GM21447 (cell line): ENCODE data around the gene SLC41A1.

Experiments
- ATAC-seq: cut with Tn5 transposase; IDR thresholded peaks from one replicate; pipeline ENCODE4 v1.9.1; 2021; ENCODE audit not compliant: unreplicated experiment

SLC41A1 gene

DNA sequence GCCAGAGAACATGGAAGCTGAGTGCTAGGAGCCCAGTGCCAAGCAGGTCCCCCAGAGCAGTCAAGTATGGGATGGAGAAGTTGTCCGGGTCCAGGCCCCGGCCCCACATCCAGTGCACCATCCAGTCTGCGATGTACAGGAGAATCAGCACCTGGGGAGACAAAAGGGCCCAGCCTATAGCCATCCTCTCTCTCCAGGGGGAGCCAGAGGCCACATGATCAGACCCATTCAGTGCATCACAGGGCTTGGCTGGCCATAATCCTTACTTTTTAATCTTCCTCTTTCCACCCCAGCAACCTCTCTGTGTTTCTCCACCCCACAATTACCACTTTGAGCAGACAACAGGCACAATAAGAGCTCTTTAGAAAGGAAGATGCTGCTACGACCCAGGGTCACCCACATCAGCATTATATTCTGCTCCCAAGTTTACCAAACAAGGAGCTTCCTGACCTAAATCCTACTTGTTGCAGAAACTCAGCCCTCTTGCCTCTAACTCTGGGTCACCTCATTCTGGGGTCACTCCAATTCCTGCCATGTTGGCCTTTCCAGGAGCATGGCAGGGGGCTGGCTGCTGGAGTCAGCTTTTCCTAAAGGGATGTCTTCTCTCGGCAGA, 21.3 kb downstream of the SLC41A1 start:
- no peak for ATAC-seq

DNA sequence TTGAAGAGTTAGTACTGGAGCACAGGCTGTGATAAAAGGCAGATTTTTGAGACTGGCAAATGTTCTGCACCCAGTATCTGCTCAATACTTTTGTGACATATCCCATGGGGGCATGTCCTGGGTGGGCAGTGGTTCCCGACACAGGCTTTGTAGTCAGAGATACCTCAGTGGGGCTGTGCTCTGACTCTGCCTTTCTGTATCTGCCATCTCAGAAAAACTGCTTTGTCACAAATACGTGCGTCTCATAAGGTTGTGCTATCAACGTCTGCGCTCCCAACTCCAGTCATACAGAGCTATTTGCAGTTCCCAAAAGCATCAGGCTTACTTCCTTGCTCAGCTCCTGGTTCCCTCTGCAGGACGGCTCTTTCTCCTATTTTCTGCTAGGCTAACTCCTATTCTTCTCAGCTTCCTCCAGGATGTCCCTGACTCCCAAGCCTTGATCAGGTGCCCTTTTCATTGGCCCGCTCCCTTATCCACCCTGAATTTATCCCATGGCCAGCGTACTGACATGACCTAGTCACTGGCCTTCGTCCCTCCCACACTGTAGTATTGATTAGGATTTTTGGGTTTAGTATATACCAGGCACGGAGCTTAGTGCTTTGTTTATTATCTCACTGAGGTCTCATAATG, 25.6 kb downstream of the SLC41A1 start:
- no peak for ATAC-seq

DNA sequence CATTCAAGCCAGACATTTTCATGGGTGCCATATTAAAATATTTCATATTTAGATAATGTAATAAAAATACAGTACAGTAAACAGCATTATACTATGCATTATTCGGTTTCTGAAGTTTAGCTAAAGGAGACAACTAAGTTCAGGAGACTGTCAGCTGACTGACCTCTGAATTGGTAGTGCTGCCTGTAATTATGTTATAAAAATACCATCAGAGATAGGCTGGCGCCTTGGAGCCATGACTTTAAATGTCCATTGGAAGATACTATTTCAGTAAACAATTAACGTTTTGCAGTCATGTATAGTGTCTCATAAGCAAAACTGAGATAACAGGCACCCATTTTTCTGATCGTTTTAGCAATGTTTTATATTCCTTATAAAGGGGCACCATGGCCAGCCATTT, 26.4 kb downstream of the SLC41A1 start:
- ATAC-seq = no peak

DNA sequence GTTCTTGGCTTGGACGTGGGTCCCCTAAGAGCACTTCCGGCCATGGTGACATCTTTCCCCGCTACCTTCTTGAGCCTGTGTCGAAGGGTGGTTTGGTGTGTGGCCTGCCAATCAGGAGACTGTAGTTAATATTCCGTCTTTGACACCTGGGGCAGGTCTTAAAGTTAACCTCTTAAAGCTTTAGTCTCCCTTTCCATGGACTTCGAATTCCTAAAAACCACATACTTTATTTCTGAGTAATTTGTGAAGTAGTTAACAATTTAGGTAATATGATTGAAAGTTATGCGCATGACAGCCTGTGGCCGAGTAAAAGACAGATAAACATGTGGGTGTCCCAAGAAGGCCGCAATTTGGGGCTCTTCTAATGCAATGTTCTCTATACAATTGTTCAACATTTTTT, 27.6 kb downstream of the SLC41A1 start:
- no peak for ATAC-seq

DNA sequence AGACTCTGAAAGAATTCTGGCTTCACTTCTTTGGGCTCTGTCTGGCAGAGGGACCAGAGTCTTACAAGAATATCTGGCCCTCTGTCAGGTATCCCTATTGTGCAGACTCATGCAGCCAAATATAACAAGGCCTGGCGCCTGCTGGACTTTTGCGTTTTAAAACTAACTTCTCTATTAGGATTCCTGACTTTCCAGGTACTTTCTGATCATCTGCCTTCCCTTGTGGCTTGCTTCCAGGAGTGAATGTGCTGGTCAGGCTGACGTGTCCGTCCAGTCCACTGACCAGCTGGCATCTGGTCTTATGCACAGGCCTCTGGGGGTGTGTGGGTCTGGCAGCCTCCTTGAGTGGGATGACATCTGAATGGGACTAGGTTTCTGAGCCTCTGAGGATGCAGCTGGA, 29.1 kb downstream of the SLC41A1 start:
- ATAC-seq = no peak

DNA sequence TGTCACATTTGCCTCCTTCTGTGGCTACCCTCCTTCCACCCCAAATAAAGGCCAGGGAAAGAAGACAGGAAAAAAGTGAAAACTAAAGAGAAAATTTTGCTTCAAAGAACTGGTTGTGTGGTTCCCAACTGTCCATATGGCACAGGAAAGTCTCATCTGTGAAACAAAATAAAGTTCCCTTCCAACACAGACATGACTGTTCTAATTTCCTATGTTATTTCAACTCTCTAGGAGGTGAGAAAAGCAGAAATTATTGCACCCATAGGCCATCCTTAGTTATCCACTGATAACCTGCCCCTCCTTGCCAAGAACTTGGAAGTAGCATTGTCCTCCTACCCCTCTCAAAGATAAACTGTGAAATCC, 29.6 kb downstream of the SLC41A1 start:
- ATAC-seq = no peak

DNA sequence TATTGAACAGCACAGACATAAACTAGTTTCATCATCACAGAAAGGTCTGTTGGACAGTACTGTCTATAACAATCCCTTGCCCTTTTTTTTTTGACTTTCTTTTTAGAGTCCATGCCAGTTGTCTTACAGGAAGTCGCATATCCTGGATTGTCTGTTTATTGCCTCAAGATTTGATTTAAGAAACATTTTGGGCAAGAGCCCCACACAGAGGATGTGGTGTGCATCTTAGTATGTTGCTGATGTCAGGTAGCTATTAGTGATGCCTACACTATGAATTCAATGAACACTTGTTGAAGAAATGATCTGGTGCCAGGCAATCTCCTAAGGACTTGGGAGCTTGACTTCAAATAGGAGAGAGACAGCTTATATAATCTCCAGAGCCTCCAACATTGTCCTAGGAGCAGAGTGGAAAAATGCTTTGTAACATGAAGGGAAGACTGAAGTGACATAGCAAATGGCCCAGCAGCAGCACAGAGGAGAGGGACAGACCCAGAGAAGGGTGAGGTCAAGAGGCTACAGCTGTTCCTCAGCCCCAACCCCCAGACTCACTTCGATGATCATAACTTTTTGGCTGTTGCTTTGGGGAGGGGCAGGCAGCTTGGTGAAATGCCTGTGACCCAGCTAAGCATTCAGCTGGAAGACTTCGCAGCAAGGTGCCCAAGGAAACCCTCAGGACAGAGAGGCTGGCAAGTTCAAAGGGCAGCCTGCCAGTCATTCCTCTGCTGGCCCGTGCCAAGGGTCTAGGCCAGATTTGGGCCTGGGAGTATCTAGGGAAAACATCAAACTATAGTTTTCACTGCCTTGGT, 30.2 kb downstream of the SLC41A1 start:
- ATAC-seq = no peak

DNA sequence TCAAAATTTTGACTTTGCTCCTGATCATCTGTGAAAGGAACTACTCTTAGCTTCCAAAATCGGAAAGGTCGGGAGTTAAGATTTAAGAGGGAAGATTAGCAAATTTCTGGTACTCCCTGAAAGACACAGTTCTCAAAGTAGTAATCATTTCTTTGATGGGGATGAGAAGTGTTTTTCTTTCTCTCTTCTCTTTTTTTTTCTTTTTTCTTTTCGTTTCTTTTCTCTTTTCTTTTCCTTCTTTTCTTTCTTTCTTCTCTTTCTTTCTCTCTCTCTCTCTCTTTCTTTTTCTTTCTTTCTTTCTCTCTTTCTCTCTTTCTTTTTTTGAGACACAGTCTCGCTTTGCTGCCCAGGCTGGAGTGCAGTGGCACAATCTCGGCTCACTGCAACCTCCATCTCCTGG, 32.7 kb downstream of the SLC41A1 start:
- ATAC-seq = no peak

DNA sequence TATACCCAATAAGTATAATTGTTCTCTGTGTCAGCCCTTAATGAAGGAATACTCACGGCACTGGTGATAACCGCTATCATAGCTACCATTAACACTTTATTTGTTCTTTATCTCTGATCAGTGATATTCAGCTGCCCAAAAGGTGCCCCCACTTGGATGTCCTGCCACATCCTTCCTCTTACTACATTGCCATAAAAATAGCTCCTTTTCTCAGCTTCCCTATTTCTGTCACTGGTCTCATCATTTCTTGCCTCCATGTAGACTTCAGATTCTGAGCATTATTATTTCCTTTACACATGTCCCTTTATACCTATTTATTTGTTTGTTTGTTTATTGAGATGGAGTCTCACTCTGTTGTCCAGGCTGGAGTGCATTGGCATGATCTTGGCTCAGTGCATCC, 35.0 kb downstream of the SLC41A1 start:
- ATAC-seq = no peak

DNA sequence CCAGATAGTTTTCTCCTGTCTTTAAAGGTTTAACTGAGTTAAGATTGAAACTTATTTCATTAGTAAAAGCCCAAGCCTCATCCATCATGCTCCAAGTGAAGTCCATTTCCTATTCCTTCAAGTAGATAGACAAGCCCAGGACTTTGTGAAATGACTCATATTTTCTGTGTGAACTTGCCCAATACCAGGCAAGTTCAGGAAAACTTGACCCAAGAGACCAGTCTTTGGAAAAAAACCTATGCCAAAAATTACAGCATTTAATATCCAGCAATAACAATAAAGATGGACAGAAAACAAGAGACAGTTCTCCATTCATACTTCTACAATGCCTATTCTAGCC, 37.3 kb downstream of the SLC41A1 start:
- ATAC-seq = no peak

DNA sequence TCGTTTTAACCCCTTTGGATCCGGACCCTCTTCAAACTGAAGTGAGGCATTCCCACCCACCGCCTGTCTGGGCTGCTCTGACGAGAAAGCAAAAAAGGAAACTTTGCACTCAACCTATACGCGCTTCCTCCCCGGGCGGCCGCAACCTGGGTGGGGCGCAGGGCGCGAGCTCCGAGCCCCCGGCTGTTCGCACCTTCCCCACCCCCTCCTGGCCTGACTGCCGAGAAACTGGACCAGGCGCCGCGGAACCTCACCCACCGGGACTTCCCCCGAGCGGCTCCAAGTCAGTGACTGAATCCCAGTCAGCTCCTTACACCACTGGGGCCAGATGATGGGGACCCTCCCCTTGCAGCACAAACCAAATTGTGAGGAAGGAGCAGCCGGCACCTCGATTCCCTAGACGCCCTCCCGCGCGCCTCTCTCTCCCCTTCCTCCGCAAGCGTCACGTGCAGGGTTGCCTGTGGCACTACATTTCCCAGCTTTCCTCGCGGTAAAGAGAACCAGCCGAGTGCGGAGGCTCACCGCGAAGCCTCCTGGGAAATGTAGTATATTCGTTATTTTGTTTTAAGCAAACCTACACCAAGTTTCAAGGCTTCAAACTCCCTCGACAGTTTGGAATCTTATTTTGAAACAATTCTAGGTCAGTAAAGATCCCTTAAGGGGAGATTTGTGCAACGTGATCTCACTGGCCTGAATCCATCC, 37.8 kb downstream of the SLC41A1 start, which contains the start of gene RAB29:
Gene RAB29 (minus strand): TSS at position 468 of the 702 bp plus-strand sequence. CDS start 526 bp downstream, outside the sequence.
- ATAC-seq = peak; percentile 77

DNA sequence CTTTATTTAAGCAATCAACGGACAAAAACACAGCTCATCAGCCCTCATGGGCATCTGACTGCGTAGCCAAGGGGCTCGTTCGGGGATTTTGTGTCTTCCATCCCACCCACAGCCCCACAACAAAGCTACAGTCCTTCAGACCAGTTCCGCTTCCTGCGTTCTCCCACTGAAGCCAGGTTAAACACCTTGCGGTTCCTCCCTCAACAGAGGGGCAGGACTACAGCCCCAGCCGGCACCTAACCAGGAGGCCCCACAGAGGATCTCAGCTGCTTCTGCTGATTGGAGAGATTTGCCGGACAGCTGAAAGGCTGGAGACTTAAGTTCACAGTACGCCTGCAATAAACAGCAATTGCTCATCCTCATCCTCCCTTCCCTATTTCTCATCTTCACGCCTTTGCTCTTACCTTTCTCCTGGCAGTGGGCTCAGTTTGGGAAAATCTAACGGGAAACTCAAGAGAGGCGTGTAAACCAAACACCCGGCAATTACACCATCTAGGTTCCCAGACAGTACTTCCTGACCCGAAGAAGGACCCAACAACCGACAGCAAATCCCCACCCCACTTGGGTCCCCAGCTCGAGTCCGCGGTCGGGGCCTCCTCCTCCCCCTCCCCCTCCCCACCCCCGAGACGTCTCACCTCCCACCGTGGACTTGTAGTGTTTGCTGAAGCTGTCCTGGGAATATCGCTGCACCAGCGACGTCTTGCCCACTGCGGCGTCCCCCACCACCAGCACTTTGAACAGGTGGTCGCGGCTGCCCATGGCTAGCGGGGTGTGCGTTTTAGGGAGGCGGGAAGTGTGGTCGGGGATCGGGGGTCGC, 38.6 kb downstream of the SLC41A1 start:
- ATAC-seq = peak; percentile 36

DNA sequence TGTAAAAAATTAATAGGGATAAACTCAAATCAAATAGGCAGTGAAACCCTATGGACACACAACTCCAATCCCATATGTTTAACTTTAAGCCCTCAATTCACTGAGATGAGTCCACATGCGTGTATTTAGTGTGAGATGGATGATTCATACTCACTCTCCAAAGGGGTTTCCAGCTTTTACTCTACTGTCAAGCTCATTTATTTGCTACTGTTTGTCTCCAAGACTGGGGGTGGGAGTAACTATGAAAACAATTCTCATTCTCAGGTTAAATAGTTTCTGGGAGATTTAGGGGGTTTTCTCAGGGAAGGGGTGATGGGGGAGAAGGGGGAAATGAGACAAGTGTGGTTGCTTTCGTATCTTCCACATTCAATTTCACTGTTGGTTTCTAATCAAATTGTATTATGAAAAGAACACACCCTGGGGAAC, 40.4 kb downstream of the SLC41A1 start:
- ATAC-seq = no peak

DNA sequence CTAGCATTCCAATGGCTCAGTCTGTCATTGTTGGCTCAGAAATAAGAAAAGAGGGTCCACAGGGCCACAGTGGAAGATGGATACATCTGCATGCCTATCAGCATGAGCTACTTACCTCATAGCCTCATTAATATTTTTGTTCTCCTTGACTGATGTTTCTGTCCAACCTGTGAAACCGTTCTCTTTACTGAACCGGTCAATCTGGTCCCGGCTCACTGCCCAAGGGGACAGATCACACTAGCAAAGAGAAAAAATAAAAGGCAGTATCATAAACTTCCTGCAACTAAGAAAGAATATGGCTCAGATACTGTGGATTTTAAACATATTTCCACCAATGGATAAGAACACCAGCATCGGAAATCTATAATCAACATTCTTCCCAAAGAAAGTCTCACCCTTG, 42.4 kb downstream of the SLC41A1 start:
- ATAC-seq = no peak

DNA sequence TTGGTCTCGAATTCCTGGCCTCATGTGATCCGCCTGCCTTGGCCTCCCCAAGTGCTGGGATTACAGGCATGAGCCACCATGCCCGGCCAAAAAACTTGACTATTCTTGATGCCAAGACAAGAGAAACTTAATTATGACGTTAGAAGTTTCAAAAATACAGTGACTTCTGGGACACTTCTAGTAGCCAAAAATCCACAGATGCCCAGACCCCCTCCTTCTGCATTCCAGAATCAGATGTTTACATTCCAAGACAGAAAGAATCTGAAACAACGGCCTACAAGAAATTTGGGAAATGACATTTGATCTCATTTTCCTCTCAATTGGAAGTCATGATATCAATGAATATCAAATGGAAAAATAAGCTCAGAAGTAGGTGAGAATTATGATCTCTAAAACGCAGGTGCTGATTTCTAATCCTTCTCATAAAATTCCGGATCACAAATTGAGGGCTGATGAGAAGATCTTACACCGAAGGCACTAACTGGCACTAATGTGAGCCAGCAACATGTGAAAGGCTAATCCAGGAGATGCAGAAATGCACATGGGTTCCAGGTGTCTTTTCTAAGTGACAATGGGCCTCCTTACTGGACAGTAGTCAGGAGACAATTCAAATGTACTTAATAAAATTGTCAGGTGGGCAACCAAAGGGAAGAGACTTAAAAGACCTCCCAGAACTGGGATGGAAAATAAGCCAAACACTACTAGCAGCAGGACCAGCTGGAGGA, 43.2 kb downstream of the SLC41A1 start:
- no peak for ATAC-seq

DNA sequence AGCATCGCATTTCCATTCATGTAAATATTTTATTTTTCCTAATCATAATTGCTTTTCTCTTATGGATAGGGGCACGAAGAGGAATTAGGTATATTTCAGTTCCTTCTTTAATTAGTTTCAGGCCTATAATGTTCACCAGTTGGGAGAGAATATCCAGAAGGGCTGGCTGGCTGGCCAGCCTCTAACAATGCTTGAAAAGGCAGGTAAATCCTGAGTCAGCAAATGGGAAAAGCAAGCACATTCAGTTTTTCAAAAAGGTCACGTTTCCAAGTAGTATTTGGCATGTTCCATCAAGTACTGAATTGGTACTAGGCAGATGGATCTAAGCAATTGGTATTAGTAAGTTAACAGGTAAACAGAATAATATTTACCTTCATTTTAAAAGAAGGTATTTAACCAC, 45.8 kb downstream of the SLC41A1 start:
- no peak for ATAC-seq

DNA sequence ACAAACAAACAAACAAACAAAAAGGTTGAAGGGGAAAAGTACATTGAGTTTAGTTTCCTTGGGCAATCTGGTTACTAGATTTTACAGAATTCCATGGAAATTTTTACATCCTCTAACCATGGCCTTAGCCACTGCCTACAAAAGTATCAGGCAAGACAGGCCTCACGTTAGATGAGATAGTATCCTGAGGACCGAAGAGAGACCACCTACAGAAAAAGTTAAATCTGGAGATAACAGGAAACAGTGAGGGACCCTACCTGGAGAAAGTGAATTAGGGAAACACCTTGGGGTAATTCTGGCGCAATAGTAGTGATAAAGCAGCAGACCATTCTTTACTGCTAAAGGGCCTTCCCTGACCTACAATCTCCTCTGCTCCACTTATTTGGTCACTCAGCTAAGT, 46.4 kb downstream of the SLC41A1 start:
- ATAC-seq = no peak

DNA sequence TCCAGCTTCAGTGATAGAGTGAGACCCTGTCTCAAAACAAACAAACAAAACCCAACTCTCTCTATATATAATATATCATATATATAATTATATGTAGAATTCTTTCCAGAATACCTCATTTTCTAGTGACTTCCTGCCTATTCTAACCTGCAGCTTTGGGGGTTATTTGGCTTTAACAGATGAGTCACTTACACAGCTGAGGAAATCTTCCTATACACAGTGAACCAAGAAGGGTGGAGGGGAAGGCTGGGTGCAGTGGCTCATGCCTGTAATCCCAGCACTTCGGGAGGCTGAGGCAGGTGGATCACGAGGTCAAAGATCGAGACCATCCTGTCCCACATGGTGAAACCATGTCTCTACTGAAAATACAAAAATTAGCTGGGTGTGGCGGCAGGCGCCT, 47.0 kb downstream of the SLC41A1 start:
- ATAC-seq = no peak

DNA sequence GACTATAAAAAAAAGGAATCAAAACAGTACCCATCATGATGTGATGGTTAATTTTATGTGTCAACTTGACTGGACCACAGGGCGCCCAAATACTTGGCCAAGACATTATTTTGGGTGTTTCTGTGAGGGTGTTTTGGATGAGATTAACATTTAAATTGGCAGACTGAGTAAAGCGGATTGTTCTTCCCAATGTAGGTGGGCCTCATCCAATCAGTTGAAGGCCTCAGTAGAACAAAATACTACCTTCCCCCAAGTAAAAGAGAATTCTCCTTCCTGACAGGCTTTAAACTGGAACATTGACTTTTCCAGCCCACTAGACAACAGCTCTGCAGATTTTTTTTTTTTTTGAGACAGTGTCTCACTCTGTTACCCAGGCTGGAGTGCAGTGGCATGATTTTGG, 48.4 kb downstream of the SLC41A1 start:
- ATAC-seq = no peak

DNA sequence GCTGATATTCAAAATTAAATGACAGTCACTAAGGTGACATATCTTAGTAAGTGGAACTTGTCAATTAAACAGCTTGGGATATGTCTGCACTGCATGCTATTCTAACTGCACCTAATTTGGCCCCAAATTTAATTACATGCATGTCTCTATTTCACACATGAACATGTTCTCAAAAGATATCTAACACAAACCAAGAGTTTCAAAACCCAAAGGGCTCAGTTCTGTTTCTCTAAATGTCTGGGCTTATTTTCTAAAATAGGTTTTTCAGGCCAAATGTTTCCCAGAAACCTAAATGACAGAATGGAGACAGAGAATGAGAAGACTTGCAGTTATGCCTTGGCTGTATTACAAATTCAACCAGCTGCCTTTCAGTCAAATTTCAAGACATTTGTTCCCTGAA, 49.0 kb downstream of the SLC41A1 start:
- ATAC-seq = no peak
